Mucosa of descending colon (tissue), 3 donors: ENCODE results near the gene NR6A1. TPM values are rescaled to one million over a fixed set of nuclear protein-coding genes. Genes with fewer than 3 reads are reported as not detected.

Experiments
- ATAC-seq: fragments of 200-7000 bp; cut with Tn5 transposase; one replicate; pipeline ENCODE4 v1.9.1; 2020; ENCODE audit warnings: mild to moderate bottlenecking, moderate library complexity
- DNase-seq, 3 donors: peaks; one replicate each; pipeline ENCODE4 v3.0.0-alpha.2; 2020
- H3K36me3 ChIP-seq: fragments of 200-600 bp; one replicate; pipeline ENCODE4 v1.8.0; 2021; ENCODE audit warnings: low read depth, mild to moderate bottlenecking
- H3K4me1 ChIP-seq: fragments of 200-600 bp; one replicate; pipeline ENCODE4 v1.8.0; 2021; ENCODE audit warnings: low read depth, mild to moderate bottlenecking
- H3K4me3 ChIP-seq: fragments of 200-600 bp; one replicate; pipeline ENCODE4 v1.8.0; 2021; ENCODE audit warnings: mild to moderate bottlenecking
- H3K9me3 ChIP-seq: fragments of 200-600 bp; one replicate; pipeline ENCODE4 v1.8.0; 2021; ENCODE audit warnings: mild to moderate bottlenecking
- intact Hi-C, 2 donors: fragments of 100-400 bp; cut with DNase I in 1 of 2; cut with micrococcal nuclease in 1 of 2; formaldehyde crosslinking; loops; one replicate each; pipeline versions ENCODE4 v1.11.0 to v1.11.1; 2022; cut with DNase I, micrococcal nuclease
- microRNA-seq: library from miRNA; unstranded; fragments of <30 nt; microRNA quantifications from one replicate; pipeline ENCODE4, GENCODE V29; 2019
- total RNA-seq, 3 donors: library from RNA; stranded (reverse); fragmentation: NEBNext Ultra II Directional in 2 of 3; extraction: Animal tissue kit (Norgen Biotek cat#: 25700) in 2 of 3; gene quantifications; one replicate each; pipeline versions ENCODE4 v1.2.1 to v1.2.4, GENCODE V29; 2021 to 2023
- TF ChIP-seq, protein P1 (sequence below): fragments of 200-600 bp; IDR thresholded peaks from one replicate; pipeline ENCODE4 v1.8.0; 2022; ENCODE audit warnings: antibody characterized with exemption, mild to moderate bottlenecking
- donor health status: DM: no; HTN: no; CAD: no; lungs with moderate emphysema.
- donor health status: DM: no; HTN: no; CAD: no.
- donor health status: DM: no; HTN: yes; CAD: no.

Gene NR6A1
- total RNA-seq, 3 donors from 2014 or later = 5.6 to 8.4 (median 7.0) TPM

GRCh38 chr9:124470306-124470705, 300.8 kb downstream of the NR6A1 start:
- Histone ChIP-seq H3K4me1 (no peaks in the 10 kb centered on the region), H3K9me3 (no peaks in the 10 kb centered on the region), H3K36me3 (no peaks in the 10 kb centered on the region), H3K4me3 (no peak overlapping the region)
- TF ChIP-seq, protein P1, sequence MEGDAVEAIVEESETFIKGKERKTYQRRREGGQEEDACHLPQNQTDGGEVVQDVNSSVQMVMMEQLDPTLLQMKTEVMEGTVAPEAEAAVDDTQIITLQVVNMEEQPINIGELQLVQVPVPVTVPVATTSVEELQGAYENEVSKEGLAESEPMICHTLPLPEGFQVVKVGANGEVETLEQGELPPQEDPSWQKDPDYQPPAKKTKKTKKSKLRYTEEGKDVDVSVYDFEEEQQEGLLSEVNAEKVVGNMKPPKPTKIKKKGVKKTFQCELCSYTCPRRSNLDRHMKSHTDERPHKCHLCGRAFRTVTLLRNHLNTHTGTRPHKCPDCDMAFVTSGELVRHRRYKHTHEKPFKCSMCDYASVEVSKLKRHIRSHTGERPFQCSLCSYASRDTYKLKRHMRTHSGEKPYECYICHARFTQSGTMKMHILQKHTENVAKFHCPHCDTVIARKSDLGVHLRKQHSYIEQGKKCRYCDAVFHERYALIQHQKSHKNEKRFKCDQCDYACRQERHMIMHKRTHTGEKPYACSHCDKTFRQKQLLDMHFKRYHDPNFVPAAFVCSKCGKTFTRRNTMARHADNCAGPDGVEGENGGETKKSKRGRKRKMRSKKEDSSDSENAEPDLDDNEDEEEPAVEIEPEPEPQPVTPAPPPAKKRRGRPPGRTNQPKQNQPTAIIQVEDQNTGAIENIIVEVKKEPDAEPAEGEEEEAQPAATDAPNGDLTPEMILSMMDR = no peak
- DNase-seq = no peak
- ATAC-seq = no peak
- intact Hi-C loops = no loop called here

DNA sequence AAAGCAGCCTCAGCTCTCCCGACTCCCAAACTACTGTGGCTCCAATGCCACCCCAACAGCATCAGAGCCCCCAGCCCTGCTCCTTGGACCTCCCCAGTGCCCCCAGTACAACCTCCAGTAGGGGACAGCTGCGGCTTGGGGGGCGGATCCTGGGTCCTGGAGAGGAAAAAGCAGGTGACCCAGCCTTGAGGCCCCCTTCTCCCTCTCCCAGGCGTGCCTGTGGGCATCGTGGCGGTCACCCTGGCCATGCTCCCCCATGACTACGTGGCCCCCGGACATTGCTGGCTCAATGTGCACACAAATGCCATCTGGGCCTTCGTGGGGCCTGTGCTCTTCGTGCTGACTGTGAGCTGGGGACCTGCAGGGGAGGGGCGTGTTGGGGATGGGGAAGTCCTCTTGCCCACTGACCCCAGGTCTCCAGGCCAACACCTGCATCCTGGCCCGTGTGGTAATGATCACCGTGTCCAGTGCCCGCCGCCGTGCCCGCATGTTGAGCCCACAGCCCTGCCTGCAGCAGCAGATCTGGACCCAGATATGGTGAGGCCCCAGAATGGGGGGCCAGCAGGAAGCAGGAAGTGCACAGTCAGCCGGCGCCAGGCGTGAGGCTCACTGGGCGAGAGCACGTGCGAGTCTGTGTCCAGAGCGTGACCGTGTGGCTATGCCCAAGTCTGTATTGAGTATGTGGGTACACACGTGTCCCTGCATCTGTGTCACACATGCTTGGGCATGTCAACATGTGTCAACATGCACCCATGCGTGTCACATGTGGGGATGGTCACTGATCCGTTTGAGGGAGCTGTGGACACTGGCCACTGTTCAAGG, 301.9 kb downstream of the NR6A1 start:
- ATAC-seq (no peak), DNase-seq (peak in 2 of 3 donors; percentile 12 to 39)
- H3K4me1 ChIP-seq = no peaks in the 10 kb centered on the region
- TF ChIP-seq, protein P1 = no peak
- H3K9me3 ChIP-seq = no peaks in the 10 kb centered on the region
- intact Hi-C loops = no loop called here
- H3K4me3 ChIP-seq = no peak overlapping the region
- H3K36me3 ChIP-seq = no peaks in the 10 kb centered on the region

DNA sequence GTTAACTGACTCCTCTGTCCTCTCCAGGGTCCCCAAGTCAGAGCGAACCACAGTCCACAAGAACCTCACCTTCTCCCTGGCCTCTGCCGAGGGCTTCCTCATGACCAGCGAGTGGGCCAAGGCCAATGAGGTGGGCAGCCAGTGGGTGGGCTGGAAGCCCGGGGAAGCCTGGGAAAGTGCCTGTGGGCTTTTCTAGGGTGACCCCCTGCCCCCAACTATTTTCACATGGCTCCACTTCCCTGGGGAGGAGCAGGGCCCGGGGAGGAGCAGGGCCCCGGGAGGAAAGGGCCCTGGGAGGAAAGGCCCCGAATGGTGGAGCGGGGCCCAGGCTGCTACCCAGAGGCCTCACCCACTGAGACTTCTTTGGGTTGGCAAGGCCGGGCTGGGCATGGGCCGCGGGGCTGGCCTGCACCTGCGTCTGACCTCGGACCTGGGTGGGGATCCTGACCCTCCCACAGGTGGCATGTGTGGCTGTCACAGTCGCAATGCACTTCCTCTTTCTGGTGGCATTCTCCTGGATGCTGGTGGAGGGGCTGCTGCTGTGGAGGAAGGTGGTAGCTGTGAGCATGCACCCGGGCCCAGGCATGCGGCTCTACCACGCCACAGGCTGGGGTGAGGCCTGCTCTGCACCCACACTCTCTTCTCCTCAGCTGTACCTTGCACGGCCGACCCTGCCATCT, 302.9 kb downstream of the NR6A1 start:
- H3K4me1 ChIP-seq = no peaks in the 10 kb centered on the region
- DNase-seq (peak in 2 of 3 donors; percentile 15 to 27), ATAC-seq (no peak)
- H3K9me3 ChIP-seq = no peaks in the 10 kb centered on the region
- intact Hi-C loops = no loop called here
- H3K36me3 ChIP-seq = no peaks in the 10 kb centered on the region
- no peak overlapping the region for H3K4me3 ChIP-seq
- TF ChIP-seq, protein P1 = no peak

DNA sequence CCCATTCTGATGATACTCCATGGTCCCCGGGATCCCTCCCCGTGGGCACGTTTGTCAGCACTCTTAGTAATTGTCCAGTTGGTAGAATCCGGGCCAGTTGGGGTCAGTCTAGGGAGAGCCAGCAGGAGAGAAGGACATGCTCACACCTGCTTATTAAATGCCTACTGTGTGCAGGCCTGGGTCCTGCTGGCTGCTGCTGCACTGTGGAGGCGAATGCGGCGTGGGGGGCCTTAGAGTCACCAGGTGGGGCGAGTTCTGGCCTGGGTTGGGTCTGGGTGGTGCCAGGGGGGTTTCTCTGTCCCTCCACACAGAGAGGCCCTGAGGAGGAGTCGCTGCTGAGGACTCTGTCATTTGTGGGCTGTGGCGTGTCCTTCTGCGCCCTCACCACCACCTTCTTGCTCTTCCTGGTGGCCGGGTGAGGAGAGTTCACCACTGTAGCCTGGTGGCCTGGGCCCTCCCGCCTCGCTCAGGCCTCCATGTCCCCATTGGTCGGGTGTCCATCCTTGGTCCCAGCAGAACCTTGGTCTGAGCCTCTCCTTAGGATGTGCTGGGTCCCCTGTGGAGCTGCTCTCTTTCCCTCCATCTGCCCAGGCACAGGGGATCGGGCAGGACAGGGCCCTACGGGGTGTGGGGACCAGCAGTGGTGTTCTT, 303.6 kb downstream of the NR6A1 start:
- ATAC-seq (no peak), DNase-seq (peak in 2 of 3 donors; percentile 7 to 29)
- H3K36me3 ChIP-seq = no peaks in the 10 kb centered on the region
- no peaks in the 10 kb centered on the region for H3K9me3 ChIP-seq
- no peak overlapping the region for H3K4me3 ChIP-seq
- TF ChIP-seq, protein P1 = no peak
- intact Hi-C loops = no loop called here
- no peaks in the 10 kb centered on the region for H3K4me1 ChIP-seq

Small RNAs within 50 kb of the gene (microRNA-seq; reads per million reads assigned to microRNA genes)
- 180 reads per million, percentile 68 among the genes with 10 or more reads in this experiment for gene MIR181A2
- gene MIR181B2 = 213 reads per million, percentile 70 among the genes with 10 or more reads in this experiment

Other genes with a start within 250 kb of the NR6A1 start
- 10 to 100 TPM in 1 of 3 donors, 1 to 10 TPM in 2; 2.8 to 48.3 (median 4.7) TPM for gene OLFML2A, start 5.8 kb upstream of the NR6A1 start, total RNA-seq
- not detected for gene WDR38, start 82.1 kb upstream of the NR6A1 start, total RNA-seq
- 100 to 1,000 TPM; 676 to 897 (median 838) TPM for gene RPL35, start 90.6 kb upstream of the NR6A1 start, total RNA-seq
- 10 to 100 TPM; 29.5 to 41.9 (median 37.2) TPM for gene ARPC5L, start 90.8 kb upstream of the NR6A1 start, total RNA-seq
- 10 to 100 TPM; 23.6 to 37.1 (median 31.2) TPM for gene GOLGA1, start 169.8 kb upstream of the NR6A1 start, total RNA-seq